NCI-H748 treated with DMSO at 0.1 percent for 48 hours (cell line): Measurements from ENCODE around the gene GIT2.
"Not testable (repeated sequence)": the region's sequence is repeated elsewhere in the genome, so short reads cannot be mapped to it uniquely, and the experiment has no call there.

Experiments
- DNase-seq: peaks from one replicate; lab custom pipeline; 2025; lab: John Stamatoyannopoulos, UW

The GIT2 gene

GRCh38 chr12:109944561-109945359, 51.4 kb downstream of the GIT2 start:
- no peak for DNase-seq

- no peak for DNase-seq
Measured at GRCh38 chr12:109943811-109944210, 52.4 kb downstream of the GIT2 start.

- no peak for DNase-seq
Measured at GRCh38 chr12:109940339-109940923, 55.7 kb downstream of the GIT2 start.

- no peak for DNase-seq
Measured at GRCh38 chr12:109939504-109939903, 56.7 kb downstream of the GIT2 start.

- no peak for DNase-seq
Measured at GRCh38 chr12:109938947-109939346, 57.2 kb downstream of the GIT2 start.

- DNase-seq, result no peak
Measured at GRCh38 chr12:109937371-109937770, 58.8 kb downstream of the GIT2 start.

GRCh38 chr12:109934026-109934425, 62.1 kb downstream of the GIT2 start:
- no peak for DNase-seq

- DNase-seq, result no peak
Measured at GRCh38 chr12:109932878-109933503, 63.2 kb downstream of the GIT2 start.

- no peak for DNase-seq
Measured at GRCh38 chr12:109931143-109931542, 65.0 kb downstream of the GIT2 start.

- no peak for DNase-seq
Measured at GRCh38 chr12:109930028-109930800, 66.0 kb downstream of the GIT2 start.

- DNase-seq, result not testable (repeated sequence)
Measured at GRCh38 chr12:109929326-109929725, 66.8 kb downstream of the GIT2 start.

GRCh38 chr12:109928058-109928656, 68.0 kb downstream of the GIT2 start:
- no peak for DNase-seq

- no peak for DNase-seq
Measured at GRCh38 chr12:109927622-109928021, 68.5 kb downstream of the GIT2 start.

- no peak for DNase-seq
Measured at GRCh38 chr12:109926488-109927210, 69.5 kb downstream of the GIT2 start.

GRCh38 chr12:109926016-109926415, 70.2 kb downstream of the GIT2 start:
- no peak for DNase-seq

GRCh38 chr12:109925185-109925840, 70.9 kb downstream of the GIT2 start:
- no peak for DNase-seq

GRCh38 chr12:109923481-109924245, 72.5 kb downstream of the GIT2 start:
- no peak for DNase-seq

GRCh38 chr12:109923038-109923437, 73.1 kb downstream of the GIT2 start:
- no peak for DNase-seq

GRCh38 chr12:109921982-109922381, 74.2 kb downstream of the GIT2 start:
- no peak for DNase-seq

GRCh38 chr12:109920261-109920780, 75.8 kb downstream of the GIT2 start:
- no peak for DNase-seq
